Gastrocnemius medialis (tissue), 4 donors: ENCODE measurements around the gene RAPGEF1. TPM values are rescaled to one million over a fixed set of nuclear protein-coding genes. Genes with fewer than 3 reads are reported as not detected.

Experiments used
- ATAC-seq, 2 donors: fragments of 150-250 bp; one replicate each; pipeline ENCODE4 v1.9.1; 2016
- DNase-seq, 2 donors: peaks; one replicate each; pipeline ENCODE4 v3.0.0-alpha.2; 2019
- H3K27ac ChIP-seq, 4 donors: fragments of 200-600 bp; sonication (generic); 1 replicate in 1 of 4; 2 replicates in 3 of 4; pipeline ENCODE4 v1.5.1; 2016 to 2018; ENCODE audit warnings: mild to moderate bottlenecking in 2 of 4, moderate library complexity in 1 of 4
- H3K27me3 ChIP-seq, 3 donors: fragments of 200-600 bp; sonication (generic) in 2 of 3; 1 replicate in 1 of 3; 2 replicates in 2 of 3; pipeline versions ENCODE4 v1.5.1 to v1.6.0; 2016 to 2019; ENCODE audit warnings: mild to moderate bottlenecking in 1 of 3, moderate library complexity in 1 of 3
- H3K36me3 ChIP-seq, 2 donors: fragments of 200-600 bp; sonication (generic) in 1 of 2; one replicate each; pipeline ENCODE4 v1.5.1; 2017 to 2018
- H3K4me1 ChIP-seq, 2 donors: fragments of 200-600 bp; sonication (generic) in 1 of 2; one replicate each; pipeline ENCODE4 v1.5.1; 2016 to 2017; ENCODE audit warnings: mild to moderate bottlenecking in 2 of 2
- H3K4me3 ChIP-seq, 4 donors: fragments of 200-600 bp; sonication (generic) in 3 of 4; 1 replicate in 1 of 4; 2 replicates in 3 of 4; pipeline ENCODE4 v1.5.1; 2016 to 2019; ENCODE audit warnings: mild to moderate bottlenecking in 2 of 4
- H3K9me3 ChIP-seq, 3 donors: fragments of 200-600 bp; sonication (generic) in 2 of 3; 1 replicate in 1 of 3; 2 replicates in 2 of 3; pipeline ENCODE4 v1.5.1; 2016 to 2019
- CTCF ChIP-seq, 5 experiments: fragments of 450-650 bp in 3 of 5; fragments of 200-600 bp in 2 of 5; sonication (generic) in 2 of 5; IDR thresholded peaks in 4 of 5; conservative IDR thresholded peaks in 1 of 5; 1 replicate in 4 of 5; 2 replicates in 1 of 5; pipeline ENCODE4 v1.5.1; 2016 to 2019; ENCODE audit warnings: antibody characterized with exemption in 5 of 5, mild to moderate bottlenecking in 3 of 5, moderate library complexity in 3 of 5
- POLR2A ChIP-seq, 2 donors: fragments of 450-650 bp; IDR thresholded peaks; one replicate each; pipeline ENCODE4 v1.6.1; 2017; ENCODE audit warnings: antibody characterized with exemption in 2 of 2, mild to moderate bottlenecking in 2 of 2, moderate library complexity in 2 of 2
- in situ Hi-C, 4 donors: fragments of 200-750 bp; cut with MboI; loops; one replicate each; pipeline versions ENCODE4 v1.15.0 to v1.8.0; 2017; ENCODE audit warnings: low sequenced_read_pairs in 4 of 4
- intact Hi-C: fragments of 100-400 bp; cut with DNase I; formaldehyde crosslinking; loops from one replicate; pipeline ENCODE4 v1.15.1; 2023; ENCODE audit warnings: low total_unique reads
- total RNA-seq, 4 donors: library from RNA; depleted of rRNA; stranded (reverse); fragments of >200 nt; gene quantifications; one replicate each; pipeline versions ENCODE4 v1.1.0 to v1.2.3, GENCODE V29; 2016

RAPGEF1 gene
- total RNA-seq, 4 donors from 2014 or later: 123 to 296 (median 217) TPM

- Histone ChIP-seq H3K27ac (no peak overlapping the region), H3K4me1 (no peaks in the 10 kb centered on the region), H3K36me3 (peaks cover 4 to 58% of the 10 kb centered on the region in 2 donors), H3K27me3 (no peaks in the 10 kb centered on the region), H3K9me3 (no peaks in the 10 kb centered on the region), H3K4me3 (no peak overlapping the region)
- TF ChIP-seq CTCF (IDR thresholded peaks at IDR 0.05 in 4 of 5, conservative IDR thresholded peaks at IDR 0.05 in 1 of 5): no peak
- no peak for TF ChIP-seq POLR2A (IDR thresholded peaks at IDR 0.05)
- in situ Hi-C loops (loop anchor here in 1 of 4 donors (25.0 kb wide), 1 partner anchor 673 kb away; no protein-coding TSS in a partner anchor), intact Hi-C loops (no loop called here)
- DNase-seq (peak in 1 of 2 donors; percentile 55), ATAC-seq (no peak)
Measured at GRCh38 chr9:131589124-131589711, 150.7 kb downstream of the RAPGEF1 start.

GRCh38 chr9:131588396-131588795, 151.5 kb downstream of the RAPGEF1 start:
- Histone ChIP-seq H3K27me3 (no peaks in the 10 kb centered on the region), H3K9me3 (no peaks in the 10 kb centered on the region), H3K4me1 (no peaks in the 10 kb centered on the region), H3K4me3 (no peak overlapping the region), H3K36me3 (peaks cover 4 to 59% of the 10 kb centered on the region in 2 donors), H3K27ac (no peak overlapping the region)
- ATAC-seq: no peak
- in situ Hi-C loops: loop anchor here in 1 of 4 donors (25.0 kb wide), 1 partner anchor 674 kb away; no protein-coding TSS in a partner anchor
- no peak for DNase-seq
- TF ChIP-seq POLR2A (IDR thresholded peaks at IDR 0.05) (no peak), CTCF (IDR thresholded peaks at IDR 0.05 in 4 of 5, conservative IDR thresholded peaks at IDR 0.05 in 1 of 5) (no peak)
- intact Hi-C loops: no loop called here

- in situ Hi-C loops: loop anchor here in 1 of 4 donors (25.0 kb wide), 1 partner anchor 674 kb away; no protein-coding TSS in a partner anchor
Measured at GRCh38 chr9:131587906-131588305, 152.0 kb downstream of the RAPGEF1 start.

GRCh38 chr9:131587331-131587730, 152.5 kb downstream of the RAPGEF1 start:
- DNase-seq (no peak), ATAC-seq (no peak)
- in situ Hi-C loops: loop anchor here in 1 of 4 donors (25.0 kb wide), 1 partner anchor 675 kb away; no protein-coding TSS in a partner anchor
- no peaks in the 10 kb centered on the region for H3K27me3 ChIP-seq
- H3K36me3 ChIP-seq: peaks cover 4 to 69% of the 10 kb centered on the region in 2 donors
- TF ChIP-seq CTCF (IDR thresholded peaks at IDR 0.05 in 4 of 5, conservative IDR thresholded peaks at IDR 0.05 in 1 of 5): no peak
- no peak for TF ChIP-seq POLR2A (IDR thresholded peaks at IDR 0.05)
- intact Hi-C loops: no loop called here
- H3K27ac ChIP-seq: no peak overlapping the region
- H3K9me3 ChIP-seq: no peaks in the 10 kb centered on the region
- no peak overlapping the region for H3K4me3 ChIP-seq
- no peaks in the 10 kb centered on the region for H3K4me1 ChIP-seq

More at GRCh38 chr9:131587906-131588305, 152.0 kb downstream of the RAPGEF1 start:
- Histone ChIP-seq H3K4me1 (no peaks in the 10 kb centered on the region), H3K27me3 (no peaks in the 10 kb centered on the region), H3K9me3 (no peaks in the 10 kb centered on the region), H3K36me3 (peaks cover 4 to 64% of the 10 kb centered on the region in 2 donors), H3K4me3 (no peak overlapping the region), H3K27ac (no peak overlapping the region)
- ATAC-seq: no peak
- TF ChIP-seq POLR2A (IDR thresholded peaks at IDR 0.05) (no peak), CTCF (IDR thresholded peaks at IDR 0.05 in 4 of 5, conservative IDR thresholded peaks at IDR 0.05 in 1 of 5) (no peak)
- no peak for DNase-seq
- intact Hi-C loops: no loop called here
